SK-N-MC (cell line): ENCODE data around the gene FSTL4.

Experiments
- EZH2 ChIP-seq: fragments of 200-600 bp; sonication (generic); IDR thresholded peaks from one replicate; pipeline ENCODE4 v1.6.1; 2017; ENCODE audit warnings: antibody characterized with exemption
- FOXP2 ChIP-seq: optimal IDR thresholded peaks from 2 replicates; pipeline ENCODE3; 2011; ENCODE audit warnings: mild to moderate bottlenecking, moderate library complexity; ENCODE audit not compliant: insufficient read depth; ENCODE audit errors: extremely low read length, control extremely low read depth
- POLR2AphosphoS5 ChIP-seq: IDR thresholded peaks from 2 replicates; pipeline ENCODE4 v1.6.1; 2012; ENCODE audit warnings: mild to moderate bottlenecking, low read depth, low read length, borderline replicate concordance

GRCh38 chr5:133658327-133658726, 46.0 kb upstream of the FSTL4 start:
- TF ChIP-seq POLR2AphosphoS5 (no peak), EZH2 (no peak), FOXP2 (no peak)
